GM23338 (cell line): ENCODE results near the gene C20orf173.

Experiments
- CREB1 ChIP-seq: fragments of 250-450 bp; sonication (Bioruptor Pico); IDR thresholded peaks from 2 replicates; pipeline ENCODE4 v1.5.0; 2020; ENCODE audit warnings: low read depth, mild to moderate bottlenecking, moderate library complexity
- EZH2 ChIP-seq: fragments of 200-600 bp; sonication (generic); IDR thresholded peaks from one replicate; pipeline ENCODE4 v1.8.0; 2017; ENCODE audit warnings: antibody characterized with exemption, mild to moderate bottlenecking, low read depth; ENCODE audit not compliant: unreplicated experiment
- EZH2phosphoT487 ChIP-seq: fragments of 200-600 bp; sonication (generic); IDR thresholded peaks from one replicate; pipeline ENCODE4 v1.8.1; 2018; ENCODE audit warnings: antibody characterized with exemption; ENCODE audit not compliant: unreplicated experiment
- JUNB ChIP-seq: IDR thresholded peaks from one replicate; pipeline ENCODE4 v1.6.1; 2016; ENCODE audit warnings: antibody characterized with exemption; ENCODE audit not compliant: unreplicated experiment
- NANOG ChIP-seq: IDR thresholded peaks from 2 replicates; pipeline ENCODE4 v1.6.1; 2016; ENCODE audit warnings: antibody characterized with exemption, borderline replicate concordance
- POLR2AphosphoS5 ChIP-seq: IDR thresholded peaks from 2 replicates; pipeline ENCODE4 v1.6.1; 2016; ENCODE audit warnings: antibody characterized with exemption, low read depth
- STAT1 ChIP-seq: IDR thresholded peaks from one replicate; pipeline ENCODE4 v1.6.1; 2016; ENCODE audit warnings: antibody characterized with exemption; ENCODE audit not compliant: unreplicated experiment
- ZNF114 ChIP-seq: fragments of 250-450 bp; sonication (Bioruptor Pico); IDR thresholded peaks from 2 replicates; pipeline ENCODE4 v1.5.0; 2020; ENCODE audit warnings: mild to moderate bottlenecking, moderate library complexity
- ZNF331 ChIP-seq: fragments of 250-450 bp; sonication (Bioruptor Pico); IDR thresholded peaks from 2 replicates; pipeline ENCODE4 v1.5.0; 2020; ENCODE audit warnings: low read depth, mild to moderate bottlenecking, moderate library complexity
- TF ChIP-seq, protein P1 (sequence below), 2 experiments: fragments of 200-600 bp in 1 of 2; sonication (generic) in 1 of 2; conservative IDR thresholded peaks; 2 replicates each; pipeline versions ENCODE4 v1.5.1 to v1.6.1; 2016 to 2017; ENCODE audit warnings: antibody characterized with exemption in 2 of 2, low read depth in 2 of 2, mild to moderate bottlenecking in 2 of 2, moderate library complexity in 1 of 2
- TF ChIP-seq, protein P2 (sequence below): IDR thresholded peaks from one replicate; pipeline ENCODE4 v1.6.1; 2018; ENCODE audit warnings: antibody characterized with exemption; ENCODE audit not compliant: unreplicated experiment
- TF ChIP-seq, protein P3 (sequence below): IDR thresholded peaks from 2 replicates; pipeline ENCODE4 v1.6.1; 2016; ENCODE audit warnings: antibody characterized with exemption

DNA sequence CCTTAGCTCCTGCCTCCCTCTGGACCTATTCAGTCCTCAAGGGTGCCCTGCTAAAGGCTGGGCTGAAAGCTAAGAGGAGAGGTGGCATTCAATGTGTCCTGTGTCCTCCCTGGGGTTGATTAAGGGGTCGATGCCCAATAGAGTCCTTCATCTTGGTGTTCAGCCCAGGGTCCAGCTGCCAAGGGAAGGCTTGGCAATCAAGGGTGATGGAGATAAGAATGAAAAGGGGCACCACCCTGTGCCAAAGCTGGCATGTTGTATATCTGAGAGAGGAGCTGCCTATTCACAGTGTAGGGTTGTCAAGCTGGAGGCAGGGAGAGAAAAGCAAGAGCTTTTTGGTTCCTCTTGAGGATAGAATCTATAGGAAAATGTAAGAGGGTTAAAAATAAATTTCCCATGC lies 12.3 kb downstream of the C20orf173 start:
- TF ChIP-seq EZH2phosphoT487 (no peak), JUNB (no peak), POLR2AphosphoS5 (no peak), EZH2 (no peak), CREB1 (CRISPR knock-in tag) (no peak), STAT1 (no peak), ZNF331 (no peak), ZNF114 (CRISPR knock-in tag) (no peak), NANOG (no peak)
- TF ChIP-seq, protein P1, sequence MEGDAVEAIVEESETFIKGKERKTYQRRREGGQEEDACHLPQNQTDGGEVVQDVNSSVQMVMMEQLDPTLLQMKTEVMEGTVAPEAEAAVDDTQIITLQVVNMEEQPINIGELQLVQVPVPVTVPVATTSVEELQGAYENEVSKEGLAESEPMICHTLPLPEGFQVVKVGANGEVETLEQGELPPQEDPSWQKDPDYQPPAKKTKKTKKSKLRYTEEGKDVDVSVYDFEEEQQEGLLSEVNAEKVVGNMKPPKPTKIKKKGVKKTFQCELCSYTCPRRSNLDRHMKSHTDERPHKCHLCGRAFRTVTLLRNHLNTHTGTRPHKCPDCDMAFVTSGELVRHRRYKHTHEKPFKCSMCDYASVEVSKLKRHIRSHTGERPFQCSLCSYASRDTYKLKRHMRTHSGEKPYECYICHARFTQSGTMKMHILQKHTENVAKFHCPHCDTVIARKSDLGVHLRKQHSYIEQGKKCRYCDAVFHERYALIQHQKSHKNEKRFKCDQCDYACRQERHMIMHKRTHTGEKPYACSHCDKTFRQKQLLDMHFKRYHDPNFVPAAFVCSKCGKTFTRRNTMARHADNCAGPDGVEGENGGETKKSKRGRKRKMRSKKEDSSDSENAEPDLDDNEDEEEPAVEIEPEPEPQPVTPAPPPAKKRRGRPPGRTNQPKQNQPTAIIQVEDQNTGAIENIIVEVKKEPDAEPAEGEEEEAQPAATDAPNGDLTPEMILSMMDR (conservative IDR thresholded peaks at IDR 0.05; ENCODE audit: low read depth in 2 of 2) = no peak
- TF ChIP-seq, protein P2, sequence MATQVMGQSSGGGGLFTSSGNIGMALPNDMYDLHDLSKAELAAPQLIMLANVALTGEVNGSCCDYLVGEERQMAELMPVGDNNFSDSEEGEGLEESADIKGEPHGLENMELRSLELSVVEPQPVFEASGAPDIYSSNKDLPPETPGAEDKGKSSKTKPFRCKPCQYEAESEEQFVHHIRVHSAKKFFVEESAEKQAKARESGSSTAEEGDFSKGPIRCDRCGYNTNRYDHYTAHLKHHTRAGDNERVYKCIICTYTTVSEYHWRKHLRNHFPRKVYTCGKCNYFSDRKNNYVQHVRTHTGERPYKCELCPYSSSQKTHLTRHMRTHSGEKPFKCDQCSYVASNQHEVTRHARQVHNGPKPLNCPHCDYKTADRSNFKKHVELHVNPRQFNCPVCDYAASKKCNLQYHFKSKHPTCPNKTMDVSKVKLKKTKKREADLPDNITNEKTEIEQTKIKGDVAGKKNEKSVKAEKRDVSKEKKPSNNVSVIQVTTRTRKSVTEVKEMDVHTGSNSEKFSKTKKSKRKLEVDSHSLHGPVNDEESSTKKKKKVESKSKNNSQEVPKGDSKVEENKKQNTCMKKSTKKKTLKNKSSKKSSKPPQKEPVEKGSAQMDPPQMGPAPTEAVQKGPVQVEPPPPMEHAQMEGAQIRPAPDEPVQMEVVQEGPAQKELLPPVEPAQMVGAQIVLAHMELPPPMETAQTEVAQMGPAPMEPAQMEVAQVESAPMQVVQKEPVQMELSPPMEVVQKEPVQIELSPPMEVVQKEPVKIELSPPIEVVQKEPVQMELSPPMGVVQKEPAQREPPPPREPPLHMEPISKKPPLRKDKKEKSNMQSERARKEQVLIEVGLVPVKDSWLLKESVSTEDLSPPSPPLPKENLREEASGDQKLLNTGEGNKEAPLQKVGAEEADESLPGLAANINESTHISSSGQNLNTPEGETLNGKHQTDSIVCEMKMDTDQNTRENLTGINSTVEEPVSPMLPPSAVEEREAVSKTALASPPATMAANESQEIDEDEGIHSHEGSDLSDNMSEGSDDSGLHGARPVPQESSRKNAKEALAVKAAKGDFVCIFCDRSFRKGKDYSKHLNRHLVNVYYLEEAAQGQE = no peak
- TF ChIP-seq, protein P3, sequence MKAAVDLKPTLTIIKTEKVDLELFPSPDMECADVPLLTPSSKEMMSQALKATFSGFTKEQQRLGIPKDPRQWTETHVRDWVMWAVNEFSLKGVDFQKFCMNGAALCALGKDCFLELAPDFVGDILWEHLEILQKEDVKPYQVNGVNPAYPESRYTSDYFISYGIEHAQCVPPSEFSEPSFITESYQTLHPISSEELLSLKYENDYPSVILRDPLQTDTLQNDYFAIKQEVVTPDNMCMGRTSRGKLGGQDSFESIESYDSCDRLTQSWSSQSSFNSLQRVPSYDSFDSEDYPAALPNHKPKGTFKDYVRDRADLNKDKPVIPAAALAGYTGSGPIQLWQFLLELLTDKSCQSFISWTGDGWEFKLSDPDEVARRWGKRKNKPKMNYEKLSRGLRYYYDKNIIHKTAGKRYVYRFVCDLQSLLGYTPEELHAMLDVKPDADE = no peak
